ENCODE data around the gene HBP1.

DNA sequence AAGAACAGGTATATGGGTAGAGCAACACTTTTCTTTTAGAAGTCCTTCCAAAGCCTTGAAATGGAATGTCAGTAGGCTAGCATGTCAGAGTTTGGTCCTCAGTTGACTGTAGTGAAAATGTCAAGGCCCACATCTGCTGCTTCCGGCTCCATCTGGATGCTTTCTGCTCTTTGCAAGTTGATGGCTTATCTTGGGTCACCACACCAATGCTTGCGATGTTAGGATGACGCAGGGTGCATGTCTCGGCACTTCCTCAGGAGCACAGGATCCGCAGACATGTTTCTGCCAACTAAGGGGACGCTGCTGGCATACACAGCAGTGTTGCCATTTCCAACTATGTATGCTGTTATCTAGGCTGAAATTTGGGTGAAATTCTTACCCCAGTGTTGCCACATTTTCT, 14.0 kb upstream of the HBP1 start:
- TF ChIP-seq CTCF (IDR thresholded peaks at IDR 0.05) (no peak), POLR2A (IDR thresholded peaks at IDR 0.05) (no peak), POLR2AphosphoS5 (IDR thresholded peaks at IDR 0.05) (no peak)
